Neural cell (in vitro differentiated cells): Measurements from ENCODE around the gene DNAJA3. TPM values are rescaled to one million over a fixed set of nuclear protein-coding genes. Genes with fewer than 3 reads are reported as not detected.

Experiments used
- H2AFZ ChIP-seq: fragments of 200-600, 300-800 bp; sonication (generic), shearing (Covaris generic); 2 replicates; pipeline ENCODE4 v1.6.0; 2014; ENCODE audit warnings: low read depth, mild to moderate bottlenecking, antibody characterized with exemption, low read length, moderate library complexity
- H3F3A ChIP-seq: fragments of 200-600 bp; shearing (Covaris generic); 2 replicates; pipeline ENCODE4 v1.6.1; 2016; ENCODE audit warnings: mild to moderate bottlenecking, moderate library complexity, mixed read lengths, antibody characterized with exemption, low read length; ENCODE audit not compliant: insufficient read depth, poor library complexity, severe bottlenecking
- H3K27ac ChIP-seq: fragments of 200-600, 300-800 bp; sonication (generic), shearing (Covaris generic); 2 replicates; pipeline ENCODE4 v1.5.1; 2014; ENCODE audit warnings: mild to moderate bottlenecking, low read length, moderate library complexity
- H3K27me3 ChIP-seq: fragments of 300-800, 200-600 bp; sonication (generic), shearing (Covaris generic); 2 replicates; pipeline ENCODE4 v1.6.0; 2014; ENCODE audit warnings: mild to moderate bottlenecking, low read depth, low read length, moderate library complexity; ENCODE audit not compliant: insufficient read depth
- H3K36me3 ChIP-seq: fragments of 300-800, 200-600 bp; sonication (generic), shearing (Covaris generic); 2 replicates; pipeline ENCODE4 v1.5.1; 2014; ENCODE audit warnings: mild to moderate bottlenecking, antibody characterized with exemption, low read length, moderate library complexity; ENCODE audit not compliant: insufficient read depth
- H3K4me2 ChIP-seq: fragments of 300-800, 200-600 bp; sonication (generic), shearing (Covaris generic); 2 replicates; pipeline ENCODE4 v1.6.0; 2014; ENCODE audit warnings: mild to moderate bottlenecking, low read length
- H3K4me3 ChIP-seq: fragments of 300-800, 200-600 bp; sonication (generic), shearing (Covaris generic); 2 replicates; pipeline ENCODE4 v1.5.1; 2014; ENCODE audit warnings: mild to moderate bottlenecking, low read length, moderate library complexity
- H3K79me2 ChIP-seq: fragments of 200-600 bp; shearing (Covaris generic); replicated peaks from 2 replicates; pipeline ENCODE4 v1.6.0; 2014; ENCODE audit warnings: mild to moderate bottlenecking, low read length, moderate library complexity; ENCODE audit not compliant: insufficient read depth
- H3K9ac ChIP-seq: fragments of 300-800, 200-600 bp; sonication (generic), shearing (Covaris generic); 2 replicates; pipeline ENCODE4 v1.6.1; 2016; ENCODE audit warnings: mild to moderate bottlenecking, low read length, mixed read lengths
- H3K9me2 ChIP-seq: fragments of 200-600 bp; shearing (Covaris generic); 2 replicates; pipeline ENCODE4 v1.6.1; 2016; ENCODE audit warnings: mild to moderate bottlenecking, low read length, mixed read lengths; ENCODE audit not compliant: insufficient read depth
- H3K9me3 ChIP-seq: fragments of 200-600, 300-800 bp; sonication (generic), shearing (Covaris generic); 2 replicates; pipeline ENCODE4 v1.6.1; 2016; ENCODE audit warnings: mild to moderate bottlenecking, mixed run types, low read length, moderate library complexity, mixed read lengths
- H4K20me1 ChIP-seq: fragments of 200-600 bp; shearing (Covaris generic); 2 replicates; pipeline ENCODE4 v1.6.1; 2016; ENCODE audit warnings: mild to moderate bottlenecking, mixed run types; ENCODE audit not compliant: insufficient read depth
- EP300 ChIP-seq: fragments of 450-650 bp; conservative IDR thresholded peaks from 2 replicates; pipeline ENCODE4 v1.6.1; 2014; ENCODE audit warnings: antibody characterized with exemption, mild to moderate bottlenecking, moderate library complexity; ENCODE audit not compliant: poor library complexity, severe bottlenecking
- EZH2 ChIP-seq: fragments of 200-600, 300-800 bp; shearing (Covaris generic), sonication (generic); IDR thresholded peaks from 2 replicates; pipeline ENCODE4 v1.6.1; 2014; ENCODE audit warnings: antibody characterized with exemption, low read length, borderline replicate concordance, mild to moderate bottlenecking; ENCODE audit not compliant: insufficient read depth, poor library complexity, severe bottlenecking
- MXI1 ChIP-seq: fragments of 450-650 bp; conservative IDR thresholded peaks from 2 replicates; pipeline ENCODE4 v1.6.1; 2014; ENCODE audit warnings: antibody characterized with exemption, mild to moderate bottlenecking; ENCODE audit not compliant: poor library complexity, severe bottlenecking
- POLR2AphosphoS5 ChIP-seq: IDR thresholded peaks from 2 replicates; pipeline ENCODE4 v1.6.1; 2012
- RAD21 ChIP-seq: fragments of 450-650 bp; conservative IDR thresholded peaks from 2 replicates; pipeline ENCODE4 v1.6.1; 2014; ENCODE audit warnings: antibody characterized with exemption, mild to moderate bottlenecking, moderate library complexity
- SMC3 ChIP-seq: fragments of 450-650 bp; conservative IDR thresholded peaks from 2 replicates; pipeline ENCODE4 v1.6.1; 2014; ENCODE audit warnings: antibody characterized with exemption, mild to moderate bottlenecking, moderate library complexity; ENCODE audit not compliant: poor library complexity
- TAF1 ChIP-seq: IDR thresholded peaks from 2 replicates; pipeline ENCODE4 v1.6.1; 2012; ENCODE audit warnings: low read depth
- polyA plus RNA-seq: library from polyadenylated mRNA; depleted of rRNA; stranded (reverse); fragments of >200 nt; gene quantifications from 2 replicates; pipeline ENCODE4 v1.2.3, GENCODE V29; 2014
- TF ChIP-seq, protein P1 (sequence below): IDR thresholded peaks from 2 replicates; pipeline ENCODE4 v1.6.1; 2012; ENCODE audit warnings: borderline replicate concordance
- TF ChIP-seq, protein P2 (sequence below): fragments of 450-650 bp; IDR thresholded peaks from 2 replicates; pipeline ENCODE4 v1.5.1; 2014; ENCODE audit warnings: antibody characterized with exemption, mild to moderate bottlenecking, moderate library complexity; ENCODE audit not compliant: poor library complexity, severe bottlenecking

DNAJA3 gene
- polyA plus RNA-seq, 1 donor from 2014 or later: 44.8 TPM

DNA sequence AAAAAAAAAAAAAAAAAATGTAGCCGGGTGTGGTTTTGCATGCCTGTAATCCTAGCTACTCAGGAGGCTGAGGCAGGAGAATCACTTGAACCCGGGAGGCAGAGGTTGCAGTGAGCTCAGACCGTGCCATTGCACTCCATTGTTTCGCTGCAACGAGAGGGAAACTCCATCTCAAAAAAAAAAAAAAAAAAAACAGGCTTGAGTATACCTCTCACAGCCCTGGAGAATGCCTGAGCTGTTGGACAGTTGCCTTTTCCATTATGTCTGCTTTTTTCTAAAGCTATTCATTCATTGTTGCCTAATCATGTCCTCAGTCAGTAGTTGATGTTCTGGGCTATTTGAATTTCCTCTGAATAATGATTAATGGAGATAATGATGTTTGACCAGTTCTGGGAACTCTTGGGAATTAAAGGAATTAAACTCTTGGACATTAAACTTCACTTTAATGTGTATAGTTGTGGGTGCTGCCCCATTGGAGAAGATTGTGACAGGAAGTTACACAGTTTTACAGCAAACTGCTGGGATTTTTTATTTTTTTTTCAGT, 62.4 kb downstream of the DNAJA3 start:
- no peaks in the 10 kb centered on the region for H3K27me3 ChIP-seq

DNA sequence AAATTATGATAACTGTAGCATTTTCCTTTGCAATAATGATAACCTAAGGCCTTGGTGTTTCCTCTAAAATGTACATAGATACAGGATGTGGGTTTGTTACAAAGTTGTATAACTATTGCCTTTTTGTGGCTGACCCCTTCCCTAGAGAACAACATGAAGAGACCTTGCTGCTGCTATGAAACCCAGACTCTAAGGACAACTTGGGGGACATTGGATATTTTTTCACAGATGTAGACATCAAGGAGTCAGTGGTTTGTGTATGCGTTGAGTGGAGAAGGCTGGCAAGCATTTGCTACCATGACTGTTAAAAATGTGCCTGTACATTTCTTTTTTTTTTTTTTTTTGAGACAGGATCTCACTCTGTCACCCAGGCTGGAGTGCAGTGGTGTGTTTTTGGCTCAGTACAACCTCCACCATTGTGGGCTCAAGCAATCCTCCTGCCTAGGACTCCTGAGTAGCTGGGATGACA, 62.9 kb downstream of the DNAJA3 start:
- H3K9ac ChIP-seq: no peak overlapping the region

More for the DNA sequence above, 62.4 kb downstream of the DNAJA3 start:
- H3K79me2 ChIP-seq: no peaks in the 10 kb centered on the region
- H3F3A ChIP-seq: no peaks in the 10 kb centered on the region
- TF ChIP-seq EZH2 (no peak), RAD21 (no peak), MXI1 (no peak), SMC3 (no peak), TAF1 (no peak), EP300 (no peak), POLR2AphosphoS5 (no peak)
- TF ChIP-seq, protein P1, sequence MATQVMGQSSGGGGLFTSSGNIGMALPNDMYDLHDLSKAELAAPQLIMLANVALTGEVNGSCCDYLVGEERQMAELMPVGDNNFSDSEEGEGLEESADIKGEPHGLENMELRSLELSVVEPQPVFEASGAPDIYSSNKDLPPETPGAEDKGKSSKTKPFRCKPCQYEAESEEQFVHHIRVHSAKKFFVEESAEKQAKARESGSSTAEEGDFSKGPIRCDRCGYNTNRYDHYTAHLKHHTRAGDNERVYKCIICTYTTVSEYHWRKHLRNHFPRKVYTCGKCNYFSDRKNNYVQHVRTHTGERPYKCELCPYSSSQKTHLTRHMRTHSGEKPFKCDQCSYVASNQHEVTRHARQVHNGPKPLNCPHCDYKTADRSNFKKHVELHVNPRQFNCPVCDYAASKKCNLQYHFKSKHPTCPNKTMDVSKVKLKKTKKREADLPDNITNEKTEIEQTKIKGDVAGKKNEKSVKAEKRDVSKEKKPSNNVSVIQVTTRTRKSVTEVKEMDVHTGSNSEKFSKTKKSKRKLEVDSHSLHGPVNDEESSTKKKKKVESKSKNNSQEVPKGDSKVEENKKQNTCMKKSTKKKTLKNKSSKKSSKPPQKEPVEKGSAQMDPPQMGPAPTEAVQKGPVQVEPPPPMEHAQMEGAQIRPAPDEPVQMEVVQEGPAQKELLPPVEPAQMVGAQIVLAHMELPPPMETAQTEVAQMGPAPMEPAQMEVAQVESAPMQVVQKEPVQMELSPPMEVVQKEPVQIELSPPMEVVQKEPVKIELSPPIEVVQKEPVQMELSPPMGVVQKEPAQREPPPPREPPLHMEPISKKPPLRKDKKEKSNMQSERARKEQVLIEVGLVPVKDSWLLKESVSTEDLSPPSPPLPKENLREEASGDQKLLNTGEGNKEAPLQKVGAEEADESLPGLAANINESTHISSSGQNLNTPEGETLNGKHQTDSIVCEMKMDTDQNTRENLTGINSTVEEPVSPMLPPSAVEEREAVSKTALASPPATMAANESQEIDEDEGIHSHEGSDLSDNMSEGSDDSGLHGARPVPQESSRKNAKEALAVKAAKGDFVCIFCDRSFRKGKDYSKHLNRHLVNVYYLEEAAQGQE: no peak
- TF ChIP-seq, protein P2, sequence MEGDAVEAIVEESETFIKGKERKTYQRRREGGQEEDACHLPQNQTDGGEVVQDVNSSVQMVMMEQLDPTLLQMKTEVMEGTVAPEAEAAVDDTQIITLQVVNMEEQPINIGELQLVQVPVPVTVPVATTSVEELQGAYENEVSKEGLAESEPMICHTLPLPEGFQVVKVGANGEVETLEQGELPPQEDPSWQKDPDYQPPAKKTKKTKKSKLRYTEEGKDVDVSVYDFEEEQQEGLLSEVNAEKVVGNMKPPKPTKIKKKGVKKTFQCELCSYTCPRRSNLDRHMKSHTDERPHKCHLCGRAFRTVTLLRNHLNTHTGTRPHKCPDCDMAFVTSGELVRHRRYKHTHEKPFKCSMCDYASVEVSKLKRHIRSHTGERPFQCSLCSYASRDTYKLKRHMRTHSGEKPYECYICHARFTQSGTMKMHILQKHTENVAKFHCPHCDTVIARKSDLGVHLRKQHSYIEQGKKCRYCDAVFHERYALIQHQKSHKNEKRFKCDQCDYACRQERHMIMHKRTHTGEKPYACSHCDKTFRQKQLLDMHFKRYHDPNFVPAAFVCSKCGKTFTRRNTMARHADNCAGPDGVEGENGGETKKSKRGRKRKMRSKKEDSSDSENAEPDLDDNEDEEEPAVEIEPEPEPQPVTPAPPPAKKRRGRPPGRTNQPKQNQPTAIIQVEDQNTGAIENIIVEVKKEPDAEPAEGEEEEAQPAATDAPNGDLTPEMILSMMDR: no peak
- no peaks in the 10 kb centered on the region for H3K9me2 ChIP-seq
- H3K4me2 ChIP-seq: no peak overlapping the region
- H4K20me1 ChIP-seq: no peaks in the 10 kb centered on the region
- no peak overlapping the region for H3K27ac ChIP-seq
- H2AFZ ChIP-seq: no peak overlapping the region
- H3K9me3 ChIP-seq: no peaks in the 10 kb centered on the region
- H3K4me3 ChIP-seq: no peak overlapping the region
- H3K36me3 ChIP-seq: peaks cover 4% of the 10 kb centered on the region
- no peak overlapping the region for H3K9ac ChIP-seq

More for the DNA sequence above, 62.9 kb downstream of the DNAJA3 start:
- no peaks in the 10 kb centered on the region for H4K20me1 ChIP-seq
- H3K27me3 ChIP-seq: no peaks in the 10 kb centered on the region
- H2AFZ ChIP-seq: no peak overlapping the region
- H3K4me3 ChIP-seq: no peak overlapping the region
- H3K9me3 ChIP-seq: no peaks in the 10 kb centered on the region
- H3K4me2 ChIP-seq: no peak overlapping the region
- no peaks in the 10 kb centered on the region for H3F3A ChIP-seq
- no peaks in the 10 kb centered on the region for H3K79me2 ChIP-seq
- peaks cover 4% of the 10 kb centered on the region for H3K36me3 ChIP-seq
- H3K27ac ChIP-seq: no peak overlapping the region
- no peak for TF ChIP-seq TAF1
- TF ChIP-seq, protein P2: no peak
- no peak for TF ChIP-seq EP300
- TF ChIP-seq SMC3: no peak
- TF ChIP-seq, protein P1: no peak
- TF ChIP-seq MXI1: no peak
- TF ChIP-seq POLR2AphosphoS5: no peak
- TF ChIP-seq EZH2: no peak
- TF ChIP-seq RAD21: no peak
- H3K9me2 ChIP-seq: no peaks in the 10 kb centered on the region
